HG02798 (cell line): ENCODE results near the gene TSKU.

Experiments
- ATAC-seq: cut with Tn5 transposase; IDR thresholded peaks from one replicate; pipeline ENCODE4 v1.9.1; 2021; ENCODE audit warnings: mild to moderate bottlenecking; ENCODE audit not compliant: unreplicated experiment, poor library complexity

TSKU gene

DNA sequence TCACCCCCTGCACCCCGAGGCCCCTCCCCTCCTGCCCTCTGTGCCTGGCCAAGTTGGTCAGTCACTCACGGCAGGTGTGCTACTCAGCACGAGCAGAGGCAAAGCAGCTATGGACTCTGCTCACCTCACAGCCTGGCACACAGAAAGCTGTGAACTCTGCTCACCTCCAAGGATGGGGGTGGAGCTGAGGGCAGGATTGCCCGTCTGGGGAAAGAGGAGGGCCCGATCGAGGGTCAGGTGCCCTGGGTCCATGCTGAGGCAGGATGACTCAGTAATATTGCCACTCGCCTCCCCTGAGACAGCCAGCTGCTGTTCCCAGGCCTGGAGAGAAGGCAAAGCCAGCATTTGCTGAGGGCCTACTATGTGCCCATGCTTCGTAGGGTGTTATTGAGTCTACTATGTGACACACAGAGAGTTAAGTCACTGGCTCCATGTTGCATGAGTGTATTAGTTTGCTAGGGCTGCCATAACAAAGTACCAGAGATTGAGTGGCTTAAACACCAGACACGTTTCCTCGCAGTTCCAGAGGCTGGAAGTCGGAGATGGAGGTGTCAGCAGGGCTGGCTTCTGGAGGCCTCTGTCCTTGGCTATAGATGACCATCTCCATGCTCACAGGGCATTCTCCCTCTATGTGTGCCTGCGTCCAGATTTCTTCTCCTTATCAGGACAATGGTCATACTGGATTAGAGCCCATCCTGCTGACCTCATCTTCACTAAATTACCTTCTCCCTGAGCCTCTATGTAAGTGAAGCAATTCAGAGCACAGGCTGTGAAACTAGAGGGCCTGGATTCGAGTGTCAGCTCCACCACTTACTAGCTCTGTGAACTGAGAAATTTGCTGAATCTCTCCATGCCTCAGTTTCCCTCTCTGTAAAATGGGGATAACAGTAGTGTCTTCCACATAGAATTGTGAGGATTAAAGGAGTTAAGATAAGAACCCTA, 13.2 kb upstream of the TSKU start:
- no peak for ATAC-seq

DNA sequence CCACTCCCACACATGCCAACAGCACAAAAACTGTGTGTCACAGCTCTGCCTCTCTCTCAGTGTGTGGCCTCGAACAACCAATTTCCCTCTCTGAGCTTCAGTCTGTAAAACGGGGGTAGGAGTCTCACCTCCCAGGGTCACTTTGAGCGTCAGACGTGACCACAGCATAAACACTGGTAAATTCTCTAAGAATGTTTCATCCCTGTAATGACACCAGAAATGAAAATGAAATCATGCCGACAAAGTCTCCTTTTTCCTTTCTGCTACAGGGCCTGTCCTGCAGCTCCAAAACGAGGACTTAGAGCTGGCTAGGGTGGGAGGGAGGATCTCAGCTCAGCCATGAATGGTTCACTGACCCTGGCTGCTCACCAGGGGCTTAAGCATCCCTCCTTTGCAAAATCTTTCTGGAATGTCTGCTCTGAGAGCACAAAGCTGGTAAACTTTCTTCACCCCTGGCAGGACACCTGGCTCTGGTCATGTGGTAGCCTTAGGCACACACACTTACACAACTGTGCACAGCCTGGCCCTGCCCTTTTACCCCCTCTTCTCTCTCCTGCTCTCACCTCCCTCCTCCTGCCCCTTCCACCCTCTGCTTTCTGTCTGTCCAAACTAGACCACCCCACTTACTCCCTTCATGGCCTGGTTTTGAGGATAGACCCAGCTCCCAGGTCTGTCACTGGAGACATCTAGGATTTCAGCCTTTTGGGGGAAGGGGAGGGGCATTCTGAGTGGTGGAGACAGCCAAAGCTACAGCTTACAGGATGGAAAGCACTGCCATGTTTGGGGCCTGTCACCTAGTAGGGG, 12.3 kb upstream of the TSKU start:
- no peak for ATAC-seq

DNA sequence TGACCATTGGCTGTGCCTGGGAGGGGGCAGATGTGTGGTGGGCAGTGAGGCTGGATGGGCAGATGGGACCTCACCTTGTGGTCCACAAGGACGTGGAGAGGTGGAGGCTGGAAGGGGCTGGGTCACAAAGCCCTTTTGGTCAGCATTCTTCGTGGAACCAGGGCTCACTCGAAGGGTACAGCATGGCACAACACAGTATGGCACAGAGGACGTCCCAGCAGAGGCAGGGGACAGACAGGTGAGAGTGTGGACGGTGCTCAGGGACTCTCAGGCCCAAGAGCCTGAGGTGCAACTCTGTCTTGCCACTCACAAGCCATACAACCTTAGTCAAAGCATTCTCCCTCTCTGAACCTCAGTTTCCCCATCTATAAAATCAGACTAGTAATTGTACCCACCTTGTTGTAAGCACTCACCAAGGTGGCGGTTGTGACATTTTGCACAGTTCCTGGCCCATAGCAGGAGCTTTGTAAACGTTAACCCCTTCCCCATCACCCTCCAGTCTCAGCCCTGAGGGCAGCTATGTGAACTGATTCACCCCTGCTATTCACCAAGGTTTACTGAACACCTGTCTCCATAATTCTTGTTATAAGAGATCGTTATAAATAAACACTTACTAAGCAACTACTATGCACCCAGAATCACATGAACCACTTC, 11.6 kb upstream of the TSKU start:
- no peak for ATAC-seq

DNA sequence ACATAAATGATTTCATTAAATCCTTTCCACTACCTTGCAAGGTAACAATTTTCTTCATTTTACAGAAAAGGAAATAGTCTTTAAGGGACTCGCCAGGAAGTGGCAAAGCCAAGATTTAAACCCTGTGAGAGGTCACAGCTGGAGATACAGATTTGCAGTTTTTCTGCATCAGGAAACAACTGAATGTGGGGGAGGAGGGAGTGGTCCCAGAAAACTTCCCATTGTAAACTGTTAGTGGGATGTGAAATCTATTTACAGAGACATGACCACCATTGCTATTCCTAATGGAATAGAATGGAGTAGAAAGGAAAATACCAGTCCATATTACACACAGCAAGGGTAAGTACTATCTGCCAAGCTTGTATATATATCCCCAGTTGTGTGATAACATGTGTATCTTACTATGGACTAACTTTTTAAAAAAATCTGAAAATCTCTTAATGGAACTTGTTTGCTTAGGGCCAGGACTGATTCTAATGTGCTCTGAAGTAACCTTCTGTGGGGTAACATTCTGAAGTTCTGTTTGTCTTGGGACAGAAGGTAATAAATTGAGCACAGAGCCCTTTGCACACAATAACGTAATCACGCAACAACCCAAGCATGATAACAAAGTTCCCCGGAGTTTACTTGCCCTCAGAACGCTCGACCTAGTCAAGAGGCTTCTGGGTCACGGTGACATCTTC, 10.9 kb upstream of the TSKU start:
- no peak for ATAC-seq

DNA sequence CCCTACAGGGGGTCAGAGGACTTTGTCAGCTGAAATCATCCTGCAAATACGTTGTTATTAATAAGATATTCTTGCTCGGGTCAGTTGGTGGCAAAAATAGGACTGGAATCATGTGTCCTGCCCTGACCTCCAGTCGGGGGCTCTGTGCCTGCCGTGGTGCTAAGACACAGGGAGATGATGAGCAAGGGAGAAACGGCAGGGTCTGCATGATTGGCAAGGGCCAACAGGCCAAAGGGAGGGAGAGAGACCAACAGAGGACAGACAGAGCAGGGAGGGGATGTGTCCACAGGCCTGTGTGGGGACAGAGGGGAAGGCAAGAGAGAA, 10.4 kb upstream of the TSKU start:
- ATAC-seq = no peak

DNA sequence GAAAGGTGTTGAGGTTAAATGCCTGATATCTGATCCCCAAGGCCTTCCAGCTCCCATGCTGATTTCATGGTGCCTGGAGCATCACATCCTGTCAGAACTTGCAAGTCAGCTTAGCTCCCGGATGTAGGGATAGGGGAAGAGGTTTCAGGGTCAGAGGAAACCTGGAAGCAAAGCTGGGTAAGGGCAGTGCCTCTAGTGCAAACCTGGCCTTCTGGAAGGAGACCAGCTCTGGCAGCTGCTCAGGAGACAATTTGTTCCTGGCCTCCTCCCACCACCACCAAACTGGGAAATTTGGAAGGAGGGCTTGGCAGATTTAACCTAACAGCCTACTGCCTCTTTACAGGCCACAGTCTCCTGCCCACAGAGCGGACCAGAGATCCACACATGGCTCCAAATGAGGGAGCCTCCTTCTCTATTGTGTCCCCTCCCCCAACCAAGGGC, 9.2 kb upstream of the TSKU start:
- no peak for ATAC-seq

DNA sequence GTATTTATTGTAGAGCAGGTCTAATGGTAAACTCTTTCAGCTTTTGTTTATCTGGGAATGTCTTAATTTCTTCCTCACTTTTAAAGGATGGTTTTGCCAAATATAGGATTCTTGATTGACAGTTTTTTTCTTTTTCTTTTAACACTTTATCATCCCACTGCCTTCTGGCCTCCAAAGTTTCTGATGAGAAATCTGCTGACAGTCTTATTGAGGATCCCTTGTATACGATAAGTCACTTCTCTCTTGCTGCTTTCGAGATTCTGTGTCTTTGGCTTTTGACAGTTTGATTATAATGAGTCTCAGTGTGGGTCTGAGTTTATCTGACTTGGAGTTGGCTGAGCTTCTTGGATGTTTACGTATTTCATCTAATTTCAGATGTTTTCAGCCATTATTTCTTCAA, 6.7 kb upstream of the TSKU start:
- no peak for ATAC-seq

DNA sequence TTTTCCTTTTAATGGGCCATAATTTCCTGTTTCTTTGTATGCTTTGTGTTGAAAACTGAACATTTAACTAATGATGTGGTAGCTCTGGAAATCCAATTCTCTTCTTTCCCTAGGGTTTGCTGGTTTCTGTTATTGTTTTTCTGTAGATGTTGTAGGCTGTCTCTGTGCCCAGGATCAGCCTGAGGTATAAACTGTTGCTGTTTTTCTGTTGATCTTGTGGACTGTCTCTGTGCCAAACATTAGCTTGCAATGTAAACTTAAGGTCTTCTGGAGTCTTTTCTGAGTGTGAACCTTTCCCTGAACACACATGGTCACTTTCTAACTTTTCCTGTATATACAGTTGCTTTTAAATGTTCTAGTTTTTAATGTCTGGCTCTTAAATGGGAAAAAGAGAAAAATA, 5.9 kb upstream of the TSKU start:
- no peak for ATAC-seq

DNA sequence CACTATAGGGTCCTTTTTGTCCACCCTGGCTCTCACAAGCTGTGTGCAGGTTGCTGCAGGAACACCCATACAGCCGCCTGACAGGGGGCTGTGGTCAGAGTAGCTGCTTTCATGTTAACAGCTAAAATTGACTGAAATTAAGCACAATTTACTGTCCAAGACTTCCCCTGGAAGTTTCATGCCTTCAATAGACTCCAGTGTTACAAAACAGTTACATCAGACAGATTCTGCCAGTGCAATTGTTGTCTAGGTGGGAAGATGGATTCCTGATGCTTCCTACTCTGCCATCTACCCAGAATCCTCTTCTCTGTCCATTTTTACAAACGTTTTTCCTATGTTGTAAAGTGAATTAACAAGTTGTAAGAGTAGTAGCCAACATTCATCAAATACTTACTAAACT, 5.3 kb upstream of the TSKU start:
- no peak for ATAC-seq

DNA sequence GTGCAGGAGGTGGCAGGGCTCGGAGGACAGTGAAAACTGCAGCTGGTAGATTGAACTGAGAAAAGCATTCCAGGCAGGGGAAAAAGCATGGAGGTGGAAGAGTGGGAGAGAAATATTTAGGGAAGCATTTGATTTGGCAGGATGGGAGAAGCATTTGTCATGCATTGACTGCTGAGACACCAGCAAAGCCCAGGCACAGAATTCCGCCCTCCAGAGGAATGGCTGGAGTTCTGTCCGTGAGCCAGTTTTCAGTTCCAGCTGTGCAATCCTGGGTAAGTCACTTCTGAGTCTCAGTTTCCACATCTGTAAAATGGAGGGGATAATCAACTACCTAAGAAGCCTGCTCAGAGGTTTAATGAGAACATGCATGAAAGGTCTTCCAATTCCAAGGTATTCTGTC, 4.3 kb upstream of the TSKU start:
- no peak for ATAC-seq

DNA sequence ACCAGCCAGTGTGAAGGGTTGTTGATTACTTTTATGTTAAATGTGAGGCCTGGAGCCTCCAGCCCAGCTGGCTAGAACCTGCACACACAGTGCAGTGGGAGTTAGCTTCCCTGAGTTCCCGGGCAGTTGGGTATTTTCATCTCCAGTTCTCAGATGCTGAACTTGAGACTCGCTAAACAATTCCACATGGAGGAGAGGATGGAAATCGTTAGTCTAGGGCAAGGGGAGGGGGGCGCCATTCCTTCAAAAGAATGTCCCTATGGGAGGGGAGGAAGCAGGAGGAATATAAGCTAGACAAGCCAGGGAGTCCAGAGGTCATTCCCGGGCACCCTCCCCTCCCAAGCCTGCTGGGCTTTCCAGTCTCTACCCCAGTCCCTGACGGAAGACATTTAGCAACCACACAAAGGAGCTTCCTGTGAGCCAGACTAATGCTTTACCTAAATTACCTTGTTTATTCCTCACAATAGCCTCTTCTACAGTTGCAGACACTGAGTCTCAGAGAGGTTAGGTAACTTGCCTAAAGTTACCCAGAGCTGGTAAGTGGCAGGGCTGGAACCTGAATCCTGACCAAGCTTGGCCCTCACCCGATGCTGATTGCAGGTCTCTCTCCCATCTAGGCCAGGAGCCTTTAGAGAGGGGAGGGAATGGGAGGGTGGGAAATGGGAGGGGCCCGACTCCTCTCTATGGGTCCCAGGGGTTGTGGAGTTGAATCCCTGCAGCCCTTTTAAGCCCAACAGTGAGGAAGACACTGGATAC, 1.9 kb upstream of the TSKU start:
- no peak for ATAC-seq

DNA sequence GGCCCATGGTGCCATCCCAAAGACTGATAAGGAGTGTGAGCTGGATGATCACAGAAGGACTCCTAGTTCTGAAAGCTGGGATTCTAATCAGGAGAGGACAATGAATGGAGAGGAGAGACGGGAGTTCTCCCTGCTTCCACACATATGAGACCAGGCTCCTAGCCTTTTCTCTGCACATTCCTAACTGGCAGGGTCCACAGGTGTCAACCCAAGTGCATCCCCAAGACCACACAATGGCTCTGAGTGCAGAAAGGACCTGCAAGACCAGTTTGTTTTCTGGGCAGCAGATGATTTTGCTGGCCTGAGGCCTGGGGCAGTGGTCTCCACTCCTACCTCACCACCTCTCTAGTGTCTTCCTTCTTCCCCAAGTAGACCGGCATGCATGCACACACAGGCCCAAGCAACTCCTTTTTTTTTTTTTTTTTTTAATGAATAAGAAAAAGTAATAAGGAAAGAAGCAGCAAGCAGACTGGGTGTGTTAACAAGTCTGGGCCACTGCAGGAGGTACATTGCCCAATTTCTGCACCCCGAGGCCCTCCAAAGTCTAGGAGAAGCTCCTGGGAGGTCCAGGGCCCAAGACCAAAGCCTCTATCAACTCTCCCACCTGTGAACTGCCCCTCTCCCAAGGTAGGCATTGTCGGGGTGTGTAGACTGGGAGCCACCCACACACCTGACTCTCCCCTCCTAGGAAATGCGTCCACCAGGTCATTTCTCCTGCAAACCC, 1.2 kb upstream of the TSKU start:
- ATAC-seq = no peak

DNA sequence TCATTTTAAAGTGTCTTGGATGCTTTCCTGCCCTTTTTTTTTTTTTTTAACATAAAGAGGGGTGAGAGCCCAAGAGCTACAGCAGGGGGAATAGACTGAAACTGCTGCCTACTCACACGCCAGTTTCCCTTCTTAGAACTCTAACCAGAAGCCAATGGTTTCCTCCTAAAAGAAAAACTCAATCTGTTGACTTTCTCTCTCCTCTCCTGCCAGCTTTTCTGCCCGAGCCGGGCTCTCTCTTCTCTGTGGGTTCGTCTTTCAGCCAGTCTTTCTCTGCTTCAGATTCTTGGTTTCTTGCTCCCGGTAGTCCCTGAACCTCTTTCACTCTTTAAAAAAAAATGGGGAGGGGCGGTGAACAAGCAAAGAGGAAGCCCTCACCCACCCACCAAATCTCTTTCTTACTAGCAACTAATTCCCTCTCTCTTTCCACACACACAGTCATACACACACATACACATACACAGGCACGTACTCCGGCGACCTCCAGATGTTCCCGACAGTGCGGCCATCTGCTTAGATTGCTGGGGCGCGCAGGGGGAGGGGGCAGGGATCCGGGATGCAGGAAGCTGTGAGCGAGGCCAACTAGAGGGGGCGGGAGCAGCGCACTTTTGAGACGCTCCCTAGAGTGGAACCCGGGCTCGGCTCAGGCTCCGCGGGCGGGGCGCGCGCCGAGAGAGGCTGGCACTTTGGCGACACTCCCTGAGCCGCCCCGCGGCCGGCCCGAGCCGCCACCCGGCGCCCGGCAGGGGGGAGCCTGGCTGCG, 444 bp upstream of the TSKU start:
- ATAC-seq = no peak

DNA sequence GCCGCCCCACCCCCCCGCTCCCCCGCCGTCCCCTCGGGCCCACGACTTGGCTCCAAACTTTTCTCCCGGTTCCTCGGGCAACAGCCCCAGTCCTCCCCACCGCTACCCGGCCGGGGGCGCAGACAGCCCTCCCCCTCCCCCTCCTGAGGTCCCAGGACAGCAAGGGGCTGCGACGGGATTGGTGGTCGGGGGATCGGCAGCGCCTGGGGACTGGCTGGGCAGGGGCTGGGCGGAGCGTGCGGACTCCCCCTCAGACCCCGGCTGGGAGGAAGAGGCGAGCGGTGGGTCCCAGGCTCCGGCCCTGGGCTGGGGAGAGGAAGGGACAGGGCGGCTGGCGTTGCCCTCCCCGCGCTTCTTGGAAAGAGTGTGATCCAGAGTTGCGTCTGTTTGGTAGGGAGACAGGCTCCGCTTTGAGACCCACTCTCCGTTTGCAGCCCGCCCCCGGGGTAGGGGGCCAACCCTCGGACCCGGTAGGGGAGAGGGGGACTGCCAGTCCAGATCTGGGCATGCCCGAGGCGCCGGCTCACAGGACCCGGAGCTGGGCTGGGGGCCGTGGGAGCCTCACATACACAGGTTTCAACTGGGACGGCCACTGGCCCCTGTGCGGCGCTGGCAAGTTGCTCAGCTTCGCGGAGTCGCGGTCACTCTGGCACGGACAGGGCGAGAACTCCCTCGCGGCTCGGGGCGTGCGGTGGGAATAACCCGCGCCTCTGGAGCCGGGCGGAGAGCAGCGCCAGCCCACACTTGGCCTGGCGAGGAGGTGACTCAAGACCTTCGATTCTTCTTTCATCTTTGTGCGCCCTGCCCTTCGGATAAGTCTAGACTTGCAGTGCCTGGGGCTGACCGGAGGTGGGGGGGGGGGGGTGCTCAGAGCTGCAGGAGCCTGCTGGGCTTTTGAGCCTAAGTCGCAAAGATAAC, 999 bp downstream of the TSKU start:
- no peak for ATAC-seq

DNA sequence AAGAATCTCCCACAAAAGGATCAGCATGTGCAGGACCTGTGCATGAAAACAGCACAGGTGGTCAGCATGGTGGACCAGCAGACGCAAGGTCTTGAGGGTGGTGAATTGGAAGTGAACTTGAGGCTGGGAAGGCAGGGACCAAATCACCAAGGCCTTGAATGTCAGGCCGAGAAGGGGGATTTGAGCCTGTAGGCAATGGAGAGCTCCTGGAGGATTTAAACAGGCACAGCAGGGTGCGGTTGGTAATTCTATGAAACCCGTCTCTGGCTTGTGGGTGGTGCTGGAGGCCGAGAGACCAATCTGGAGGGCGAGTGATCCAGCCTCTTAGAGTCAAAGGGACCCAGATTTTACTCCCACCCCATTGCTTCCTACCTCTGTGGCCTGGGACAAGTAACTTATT, 2.4 kb downstream of the TSKU start:
- ATAC-seq = no peak

DNA sequence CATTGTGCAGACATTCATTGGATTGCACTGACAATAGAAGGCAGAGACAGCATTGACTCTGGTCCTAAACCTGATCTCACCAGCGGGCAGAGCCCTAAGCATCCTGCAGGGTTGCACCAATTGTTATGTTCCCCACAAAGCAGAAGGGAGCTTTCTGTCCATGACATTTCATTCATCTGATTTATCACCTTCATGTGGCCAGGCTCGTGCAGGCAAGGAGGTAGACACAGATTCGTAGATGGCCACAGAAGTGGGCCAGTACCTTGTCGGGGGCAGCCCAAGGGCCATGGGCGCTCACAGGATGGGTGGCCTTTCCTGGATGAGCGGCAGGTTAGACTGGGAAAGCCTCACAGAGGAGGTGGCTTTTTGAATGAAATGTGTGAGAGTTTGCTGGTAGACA, 2.9 kb downstream of the TSKU start:
- no peak for ATAC-seq

DNA sequence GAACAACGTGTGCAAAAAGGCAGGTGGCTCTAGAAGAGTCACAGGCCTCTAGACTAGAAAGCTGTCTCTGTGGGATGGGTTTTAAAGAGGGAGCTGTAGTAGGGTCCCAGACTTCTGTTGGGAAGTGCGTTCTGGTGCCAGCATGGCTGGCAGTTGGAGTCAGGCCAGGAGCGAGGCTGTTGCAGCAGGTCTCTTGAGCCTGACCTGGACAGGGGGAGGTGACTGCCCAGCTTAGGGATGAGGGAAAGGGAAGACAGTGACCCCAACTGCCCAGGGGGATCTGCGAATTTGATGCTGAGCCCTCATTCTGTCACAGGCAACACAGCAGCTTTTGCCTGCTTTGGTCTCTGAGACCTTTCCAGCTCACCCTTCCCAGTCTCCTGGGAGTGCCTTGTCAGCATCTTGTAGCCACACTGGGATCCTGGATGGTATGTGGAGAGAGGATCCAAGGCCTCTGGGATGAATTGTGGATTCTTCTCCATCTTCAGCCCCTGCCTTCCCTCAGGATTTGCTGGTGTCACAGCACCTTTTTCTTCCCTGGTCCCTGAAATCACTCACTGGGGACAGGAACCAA, 3.4 kb downstream of the TSKU start:
- no peak for ATAC-seq
